NCI-H748 (cell line): ENCODE results near the gene USP5.
A peak's percentile ranks its signal among the peaks of the same experiment; 100 is the strongest.
"Not testable (repeated sequence)": the region's sequence is repeated elsewhere in the genome, so short reads cannot be mapped to it uniquely, and the experiment has no call there.

Experiments
- DNase-seq: peaks from one replicate; lab custom pipeline; 2025; ENCODE audit not compliant: unreplicated experiment; lab: John Stamatoyannopoulos, UW

Gene USP5

DNA sequence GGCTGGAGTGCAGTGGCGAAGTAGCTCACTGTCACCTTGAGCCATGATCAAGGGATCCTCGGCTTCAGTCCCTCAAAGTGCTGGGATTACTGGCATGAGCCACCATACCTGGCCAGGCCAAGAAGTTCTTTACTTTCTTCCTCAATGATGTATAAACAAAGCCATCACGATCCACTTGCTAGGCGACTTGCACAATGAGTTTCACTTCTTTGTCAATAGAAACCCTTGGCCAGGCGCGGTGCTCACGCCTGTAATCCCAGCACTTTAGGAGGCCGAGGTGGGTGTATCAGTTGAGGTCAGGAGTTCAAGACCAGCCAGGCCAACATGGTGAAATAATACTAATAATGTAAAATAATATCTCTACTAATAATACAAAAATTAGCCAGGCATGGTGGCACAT is 35.5 kb downstream of the USP5 start:
- DNase-seq = no peak

DNA sequence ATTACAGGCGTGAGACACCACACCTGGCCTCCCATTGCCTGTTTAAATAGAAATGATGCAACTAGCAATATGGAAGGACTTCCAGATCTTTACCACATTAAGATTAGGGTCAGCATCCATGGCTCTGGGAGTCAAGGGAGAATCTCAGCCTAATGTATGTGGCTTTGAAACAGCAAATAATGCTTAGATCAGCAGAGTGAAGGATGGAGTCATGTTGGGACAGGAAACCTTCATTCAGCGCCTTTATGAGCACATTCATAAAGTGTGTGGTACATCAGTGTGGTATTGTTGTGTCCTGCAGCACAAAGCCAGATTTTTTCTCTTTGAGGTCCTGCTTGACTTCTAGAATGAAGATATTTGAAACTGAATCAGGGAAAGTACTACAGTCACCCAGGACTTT is 36.4 kb downstream of the USP5 start:
- no peak for DNase-seq

DNA sequence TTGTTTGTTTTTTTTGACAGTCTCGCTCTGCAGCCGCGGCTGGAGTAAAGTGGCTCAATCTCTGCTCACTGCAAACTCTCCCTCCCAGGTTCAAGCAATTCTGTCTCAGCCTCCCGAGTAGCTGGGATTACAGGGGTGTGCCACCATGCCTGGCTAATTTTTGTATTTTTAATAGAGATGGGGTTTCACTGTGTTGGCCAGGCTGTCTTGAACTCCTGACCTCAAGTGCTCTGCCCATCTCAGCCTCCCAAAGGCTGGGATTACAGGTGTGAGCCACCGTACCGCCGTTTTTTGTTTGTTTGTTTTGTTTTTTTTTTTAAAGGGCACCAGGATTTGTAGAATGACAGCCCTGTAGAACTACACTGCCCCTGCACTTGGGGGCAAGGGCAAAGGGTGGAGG is 36.8 kb downstream of the USP5 start:
- DNase-seq = not testable (repeated sequence)

DNA sequence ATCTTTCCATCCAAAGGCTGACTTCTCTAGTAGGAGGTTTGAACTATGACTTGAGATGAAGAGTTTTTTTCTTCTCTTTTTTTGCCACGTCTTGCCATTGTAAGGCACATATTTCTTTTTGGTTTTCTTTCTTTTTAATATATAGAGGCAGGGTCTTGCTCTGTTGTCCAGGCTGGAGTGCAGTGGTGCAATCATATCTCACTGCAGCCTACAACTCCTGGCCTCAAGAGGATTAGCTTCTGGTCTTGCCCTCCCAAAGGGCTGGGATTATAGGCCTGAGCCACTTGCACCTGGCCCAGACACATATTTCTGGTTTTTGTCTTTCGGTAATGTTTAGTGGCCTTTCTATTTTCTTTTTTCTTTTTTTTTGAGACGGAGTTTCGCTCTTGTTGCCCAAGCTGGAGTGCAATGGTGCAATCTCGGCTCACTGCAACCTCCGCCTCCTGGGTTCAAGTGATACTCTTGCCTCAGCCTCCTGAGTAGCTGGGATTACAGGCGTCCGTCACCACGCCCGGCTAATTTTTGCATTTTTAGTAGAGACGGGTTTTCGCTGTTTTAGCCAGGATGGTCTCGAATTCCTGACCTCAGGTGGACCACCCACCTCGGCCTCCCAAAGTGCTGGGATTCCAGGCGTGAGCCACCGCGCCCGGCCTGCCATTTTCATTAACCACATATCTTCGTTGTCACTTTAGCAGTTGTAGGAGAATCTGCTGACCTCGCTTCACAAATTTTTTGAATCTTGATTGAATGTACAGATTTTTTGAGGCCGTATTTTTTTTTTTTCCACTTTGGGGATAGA is 38.0 kb downstream of the USP5 start:
- not testable (repeated sequence) for DNase-seq

DNA sequence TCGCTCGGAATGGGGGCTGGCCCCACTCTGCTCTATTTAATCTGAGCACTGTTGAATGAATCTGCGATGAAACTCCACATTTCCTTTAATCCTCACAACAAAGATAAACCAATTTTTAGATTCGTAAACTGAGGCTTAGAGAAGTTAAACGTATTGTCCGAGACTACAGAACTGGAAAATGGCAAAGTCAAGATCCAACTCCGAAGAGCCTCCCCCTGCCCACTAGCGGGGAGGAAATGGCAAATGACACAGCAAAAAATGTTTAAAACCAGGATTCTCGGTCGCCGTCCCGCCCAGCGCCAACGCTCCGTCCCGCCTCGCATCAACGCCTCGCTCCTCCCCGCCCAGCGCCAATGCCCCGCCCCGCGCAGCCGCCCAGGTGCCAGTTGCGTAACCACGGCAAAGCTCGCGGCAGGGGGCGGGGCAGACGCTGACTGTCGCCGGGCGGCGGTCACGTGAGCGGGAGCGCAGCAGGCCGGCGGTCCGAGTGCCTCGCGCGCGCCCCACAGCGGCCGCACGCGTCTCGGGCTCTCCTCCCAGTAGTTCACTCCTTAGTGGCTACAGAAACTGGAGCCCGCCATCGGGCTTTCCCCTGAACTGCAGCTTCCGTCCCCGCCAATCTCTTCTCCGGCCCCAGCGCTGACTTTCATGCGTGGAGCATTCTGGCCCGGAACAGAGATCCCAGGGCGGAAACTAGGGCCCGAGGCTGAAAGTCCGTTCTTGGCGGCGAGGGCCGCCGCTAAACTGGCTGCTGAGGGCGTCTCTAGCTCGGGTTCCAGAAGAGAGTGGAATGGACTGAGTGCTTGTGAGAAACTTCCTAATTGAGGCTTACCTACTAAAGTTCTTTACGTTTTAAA is 39.1 kb downstream of the USP5 start:
- DNase-seq = peak; percentile 94

GRCh38 chr12:6891646-6892001 is 39.7 kb downstream of the USP5 start:
- no peak for DNase-seq

- DNase-seq = not testable (repeated sequence)
Measured at GRCh38 chr12:6892683-6893082, 40.7 kb downstream of the USP5 start.

DNA sequence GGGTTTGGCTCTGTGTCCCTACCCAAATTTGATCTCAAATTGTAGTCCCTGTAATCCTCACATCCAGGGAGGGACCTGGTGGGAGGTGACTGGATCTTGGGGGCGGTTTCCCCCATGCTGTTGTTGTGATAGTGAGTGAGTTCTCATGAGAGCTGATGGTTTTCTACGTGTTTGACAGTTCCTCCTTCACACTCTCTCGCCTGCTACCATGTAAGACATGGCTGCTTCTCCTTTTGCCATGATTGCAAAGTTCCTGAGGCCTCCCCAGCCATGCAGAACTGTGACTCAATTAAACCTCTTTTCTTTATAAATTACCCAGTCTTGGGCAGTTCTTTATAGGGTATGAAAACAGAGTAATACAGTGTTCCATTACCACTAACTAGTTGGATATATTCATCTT is 42.4 kb downstream of the USP5 start:
- no peak for DNase-seq

DNA sequence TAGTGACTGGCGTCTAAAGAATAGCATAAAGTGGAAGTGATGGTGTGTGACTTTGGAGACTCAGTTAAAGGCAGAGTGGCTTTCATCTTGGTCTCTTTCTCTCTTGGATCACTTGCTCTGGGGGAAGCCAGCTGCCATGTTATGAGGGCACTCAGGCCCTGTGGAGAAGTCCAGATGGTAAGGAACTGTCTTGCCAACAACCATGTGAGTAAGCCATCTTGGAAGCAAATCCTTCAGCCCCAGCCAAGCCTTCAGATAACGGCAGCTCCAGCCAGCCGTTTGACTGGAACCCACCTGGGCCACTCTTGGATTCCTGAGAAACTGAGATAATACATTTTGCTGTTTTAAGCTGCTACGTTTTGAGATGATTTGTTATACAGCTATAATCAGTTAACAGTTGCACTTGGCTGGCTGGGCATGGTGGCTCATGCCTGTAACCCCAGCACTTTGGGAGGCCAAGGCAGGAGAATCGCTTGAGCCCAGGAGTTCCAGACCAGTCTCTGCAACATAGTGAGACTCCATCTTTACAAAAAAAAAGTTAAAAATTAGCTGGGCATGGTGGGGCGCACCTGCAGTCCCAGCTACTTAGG is 45.0 kb downstream of the USP5 start:
- DNase-seq = no peak

DNA sequence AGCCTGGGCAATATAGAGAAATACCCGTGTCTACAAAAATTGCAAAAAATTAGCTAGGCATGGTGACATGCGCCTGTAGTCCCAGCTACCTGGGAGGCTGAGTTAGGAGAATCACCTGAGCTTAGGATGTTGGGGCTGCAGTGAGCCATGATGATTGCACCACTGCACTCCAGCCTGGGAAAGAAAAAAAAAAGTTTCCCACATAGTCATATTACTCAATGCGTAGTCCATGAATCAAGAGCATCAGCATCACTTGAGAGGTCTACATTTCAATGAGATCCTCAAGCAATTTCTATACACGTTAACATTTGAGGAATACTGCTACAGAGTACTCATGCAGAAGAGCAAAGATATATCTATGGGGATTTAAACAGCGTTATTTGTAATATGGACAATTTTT is 47.5 kb downstream of the USP5 start:
- DNase-seq = no peak

GRCh38 chr12:6899837-6900519 is 48.0 kb downstream of the USP5 start:
- peak; percentile 78 for DNase-seq

- no peak for DNase-seq
Measured at GRCh38 chr12:6902448-6902847, 50.5 kb downstream of the USP5 start.

DNA sequence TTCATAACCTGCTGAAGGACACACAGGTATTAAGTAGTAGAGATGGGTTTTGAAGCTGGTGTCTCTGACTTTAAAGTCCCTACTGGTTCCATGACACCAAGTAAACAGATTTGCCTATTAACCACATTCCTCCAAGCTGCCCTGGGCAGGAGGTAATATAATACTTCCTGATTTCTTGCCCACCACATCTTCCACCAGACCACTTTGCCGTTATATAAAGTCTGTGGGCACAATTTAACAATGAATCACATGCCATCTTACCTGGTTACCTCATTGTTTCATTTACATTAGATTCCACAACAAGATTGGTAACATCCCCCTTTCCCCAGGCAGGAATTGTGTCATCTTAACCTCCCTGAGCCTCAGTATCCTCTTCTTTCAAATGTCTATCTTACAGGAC is 51.8 kb downstream of the USP5 start:
- DNase-seq = no peak

DNA sequence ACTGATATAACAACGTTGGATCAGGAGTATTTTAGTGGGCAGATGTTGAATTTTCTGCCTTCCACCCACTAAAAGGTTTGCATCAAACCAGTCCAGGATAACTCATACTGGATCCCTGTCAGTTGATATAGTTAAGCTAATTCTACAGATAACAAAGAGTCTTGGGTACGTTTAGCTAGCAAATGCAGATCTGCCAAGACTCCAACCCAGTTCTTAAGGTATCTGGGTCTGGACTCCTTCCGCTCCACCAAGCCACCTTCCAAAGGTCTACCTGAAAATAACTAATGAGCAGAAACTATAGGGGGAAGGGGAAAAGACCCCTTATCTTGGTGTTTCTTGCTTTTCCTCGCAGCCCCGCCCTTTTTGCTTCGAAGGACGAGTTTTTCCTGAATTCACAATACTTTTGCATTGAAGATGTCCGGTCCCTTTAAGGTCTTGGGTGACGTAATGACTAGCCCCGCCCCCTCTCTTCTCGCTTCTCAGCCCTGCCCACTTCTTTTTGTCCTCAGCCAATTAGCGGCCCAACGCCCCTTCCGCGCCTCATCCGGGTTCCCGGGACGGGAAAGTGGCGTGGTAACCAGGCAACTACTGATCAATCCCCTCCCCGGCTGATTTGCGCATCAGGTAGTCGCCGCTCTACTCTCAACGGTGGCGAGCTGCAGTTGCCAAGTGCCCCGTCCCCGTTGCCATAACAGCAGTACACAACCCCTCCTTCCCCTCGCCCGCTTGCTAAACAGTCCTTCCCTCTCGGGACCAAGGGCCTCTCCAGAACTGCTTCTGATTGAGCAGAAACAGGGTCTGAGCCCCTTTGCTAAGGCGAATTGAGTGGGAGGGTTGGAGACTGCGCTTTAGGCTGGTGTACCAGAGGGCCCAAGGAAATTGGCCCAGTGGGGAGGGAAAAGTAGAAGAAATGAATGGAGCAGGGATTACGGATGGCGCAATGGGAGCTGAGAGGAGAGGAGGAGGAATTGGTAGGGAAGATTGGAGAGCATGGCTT is 52.6 kb downstream of the USP5 start, which contains the start of gene LRRC23:
Gene LRRC23 (plus strand): TSS at position 543 of the 997 bp plus-strand sequence. CDS start 812 bp downstream, outside the sequence.
- peak; percentile 98 for DNase-seq

DNA sequence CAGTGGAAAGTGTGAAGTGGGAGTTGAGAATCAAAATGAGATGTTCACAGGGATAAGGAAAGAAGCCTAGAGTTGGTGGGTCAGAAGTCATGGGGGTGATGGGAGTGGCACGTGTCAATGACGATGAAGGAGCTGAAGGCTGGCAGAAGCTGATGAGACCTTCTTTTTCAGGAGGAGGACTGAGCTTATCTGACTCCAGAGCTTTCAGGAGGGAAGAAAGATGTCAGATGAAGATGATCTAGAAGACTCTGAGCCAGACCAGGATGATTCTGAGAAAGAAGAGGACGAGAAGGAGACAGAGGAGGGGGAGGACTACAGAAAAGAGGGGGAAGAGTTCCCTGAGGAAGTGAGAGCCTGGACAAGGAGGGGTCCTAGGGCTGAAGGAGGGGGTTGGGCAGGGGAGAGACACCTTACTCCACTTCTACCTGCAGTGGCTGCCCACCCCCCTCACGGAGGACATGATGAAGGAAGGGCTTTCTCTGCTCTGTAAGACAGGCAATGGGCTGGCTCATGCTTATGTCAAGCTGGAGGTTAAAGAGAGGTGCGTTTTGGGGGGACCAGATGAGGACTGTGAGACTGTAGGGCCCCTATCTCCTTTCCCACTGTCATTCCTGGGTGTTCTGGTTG is 53.6 kb downstream of the USP5 start:
- DNase-seq = no peak

DNA sequence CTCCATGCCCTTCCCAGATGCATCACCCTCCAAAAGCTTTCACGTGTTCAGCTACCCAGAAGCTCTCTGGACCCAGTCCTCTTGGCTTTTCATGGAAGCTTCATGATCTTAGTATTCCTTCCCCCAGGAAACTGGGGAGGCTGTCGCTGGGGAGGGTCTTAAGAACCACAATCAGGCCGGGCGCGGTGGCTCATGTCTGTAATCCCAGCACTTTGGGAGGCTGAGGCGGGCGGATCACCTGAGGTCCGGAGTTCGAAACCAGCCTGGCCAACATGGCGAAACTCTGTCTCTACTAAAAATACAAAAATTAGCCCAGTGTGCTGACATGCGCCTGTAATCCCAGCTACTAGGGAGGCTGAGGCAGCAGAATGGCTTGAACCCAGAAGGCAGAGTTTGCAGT is 56.2 kb downstream of the USP5 start:
- not testable (repeated sequence) for DNase-seq

GRCh38 chr12:6909421-6910145 is 57.6 kb downstream of the USP5 start:
- DNase-seq = peak; percentile 3

DNA sequence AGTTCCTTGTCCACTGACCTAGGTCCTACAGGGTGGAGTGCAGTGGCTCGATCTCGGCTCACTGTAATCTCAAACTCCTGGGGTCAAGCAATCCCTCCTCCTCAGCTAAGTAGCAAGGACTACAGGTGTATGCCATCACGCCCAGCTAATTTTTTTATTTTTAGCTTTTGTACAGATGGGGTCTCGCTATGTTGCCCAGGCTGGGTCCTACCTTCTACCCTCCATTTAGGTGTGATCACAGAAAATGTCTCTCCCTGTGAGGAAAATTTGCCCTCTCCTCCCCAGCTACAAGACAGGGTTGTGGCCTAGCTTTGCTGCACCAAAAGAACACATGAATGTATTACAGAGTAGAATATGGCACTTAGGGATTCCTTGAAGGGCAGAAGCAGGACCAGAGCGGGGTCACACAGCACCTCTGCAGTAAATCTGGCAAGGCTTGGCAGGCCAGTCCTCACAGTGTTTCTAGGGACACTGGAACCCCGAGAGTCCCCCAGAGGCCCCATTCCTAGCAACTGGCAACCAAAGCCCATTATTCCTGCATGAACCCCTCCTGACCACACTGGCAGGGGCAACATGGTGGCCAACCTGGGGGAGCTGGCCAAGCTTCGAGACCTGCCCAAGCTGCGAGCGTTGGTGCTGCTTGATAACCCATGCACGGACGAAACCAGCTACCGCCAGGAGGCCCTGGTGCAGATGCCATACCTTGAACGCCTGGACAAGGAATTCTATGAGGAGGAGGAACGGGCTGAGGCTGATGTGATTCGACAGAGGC is 60.4 kb downstream of the USP5 start:
- DNase-seq = no peak
